WERI-Rb-1 (cell line): ENCODE results near the gene DNAJC30.

Experiments used
- DNase-seq: peaks from one replicate; pipeline ENCODE4 v3.0.0-alpha.2; 2020
- H3K27ac ChIP-seq: fragments of 250-450 bp; sonication (Bioruptor Pico); 2 replicates; pipeline ENCODE4 v1.5.1; 2020; ENCODE audit warnings: mild to moderate bottlenecking, moderate library complexity
- H3K27me3 ChIP-seq: fragments of 250-450 bp; sonication (Bioruptor Pico); 2 replicates; pipeline ENCODE4 v1.5.1; 2021; ENCODE audit warnings: mild to moderate bottlenecking, low read depth, moderate library complexity; ENCODE audit not compliant: insufficient read depth, severe bottlenecking
- H3K36me3 ChIP-seq: fragments of 250-450 bp; sonication (Bioruptor Pico); 2 replicates; pipeline ENCODE4 v1.5.1; 2020; ENCODE audit warnings: mild to moderate bottlenecking, moderate library complexity
- H3K4me3 ChIP-seq: 2 replicates; pipeline ENCODE4 v1.5.1; 2011; ENCODE audit warnings: low read depth, mild to moderate bottlenecking, control low read depth, low read length
- H3K9me3 ChIP-seq: fragments of 250-450 bp; sonication (Bioruptor Pico); 2 replicates; pipeline ENCODE4 v1.5.1; 2021; ENCODE audit warnings: mild to moderate bottlenecking, moderate library complexity; ENCODE audit not compliant: severe bottlenecking
- TF ChIP-seq, protein P1 (sequence below): IDR thresholded peaks from 2 replicates; pipeline ENCODE4 v1.5.1; 2011; ENCODE audit warnings: low read depth, mild to moderate bottlenecking, control low read depth, inconsistent platforms, low read length

Gene DNAJC30

DNA sequence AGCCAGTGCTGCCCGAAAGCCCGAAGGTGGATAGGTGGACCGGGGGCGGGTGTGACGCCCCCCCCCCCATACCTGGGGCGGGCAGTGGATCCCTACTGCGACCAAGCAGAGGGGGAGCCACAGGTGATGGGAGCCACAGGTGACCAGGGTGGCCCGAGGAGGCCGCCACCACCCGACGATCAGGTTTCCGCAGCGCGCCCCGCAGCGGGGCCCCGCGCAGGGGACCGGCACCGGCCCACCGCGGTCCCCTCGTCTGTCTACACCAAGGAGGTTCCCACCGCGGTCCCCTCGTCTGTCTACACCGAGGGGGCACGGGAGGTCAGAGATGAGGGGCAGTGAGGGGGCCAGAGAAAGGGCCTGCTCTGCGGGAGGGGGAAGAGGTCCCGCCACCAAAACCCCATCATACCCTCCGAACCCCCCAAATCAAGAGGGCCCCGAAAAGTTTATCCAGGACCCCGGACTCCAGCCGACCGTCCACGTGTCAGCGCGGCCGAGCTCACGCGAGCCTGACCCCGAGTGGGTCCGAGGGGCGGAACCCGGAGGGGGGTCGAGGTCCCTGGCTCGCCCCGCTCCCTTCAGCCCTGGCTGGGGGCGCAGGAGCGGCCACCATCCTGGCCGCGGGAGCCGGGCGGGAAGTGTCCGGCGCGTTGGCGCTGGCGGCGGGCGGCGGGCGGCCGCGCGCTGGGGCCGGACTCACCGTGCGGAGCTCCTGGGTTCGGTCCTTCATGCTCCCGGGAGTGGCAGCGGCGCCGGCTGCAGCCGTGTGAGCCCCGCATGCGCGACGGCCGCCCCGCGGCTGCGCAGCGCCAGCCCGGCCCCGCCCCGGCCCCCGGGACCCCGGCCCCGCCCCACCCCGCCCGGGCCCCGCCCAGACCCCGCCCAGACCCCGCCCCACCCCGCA, 35.9 kb upstream of the DNAJC30 start, which contains the start of gene STX1A:
Gene STX1A (minus strand): TSS at position 765 of the 901 bp plus-strand sequence. CDS start 38 bp downstream, at position 727.
- Histone ChIP-seq H3K36me3 (peaks cover 12% of the 10 kb centered on the region), H3K27me3 (no peaks in the 10 kb centered on the region), H3K4me3 (peak within 1 kb of the TSS; percentile 85), H3K9me3 (no peaks in the 10 kb centered on the region), H3K27ac (peak within 1 kb of the TSS; percentile 54)
- TF ChIP-seq, protein P1, sequence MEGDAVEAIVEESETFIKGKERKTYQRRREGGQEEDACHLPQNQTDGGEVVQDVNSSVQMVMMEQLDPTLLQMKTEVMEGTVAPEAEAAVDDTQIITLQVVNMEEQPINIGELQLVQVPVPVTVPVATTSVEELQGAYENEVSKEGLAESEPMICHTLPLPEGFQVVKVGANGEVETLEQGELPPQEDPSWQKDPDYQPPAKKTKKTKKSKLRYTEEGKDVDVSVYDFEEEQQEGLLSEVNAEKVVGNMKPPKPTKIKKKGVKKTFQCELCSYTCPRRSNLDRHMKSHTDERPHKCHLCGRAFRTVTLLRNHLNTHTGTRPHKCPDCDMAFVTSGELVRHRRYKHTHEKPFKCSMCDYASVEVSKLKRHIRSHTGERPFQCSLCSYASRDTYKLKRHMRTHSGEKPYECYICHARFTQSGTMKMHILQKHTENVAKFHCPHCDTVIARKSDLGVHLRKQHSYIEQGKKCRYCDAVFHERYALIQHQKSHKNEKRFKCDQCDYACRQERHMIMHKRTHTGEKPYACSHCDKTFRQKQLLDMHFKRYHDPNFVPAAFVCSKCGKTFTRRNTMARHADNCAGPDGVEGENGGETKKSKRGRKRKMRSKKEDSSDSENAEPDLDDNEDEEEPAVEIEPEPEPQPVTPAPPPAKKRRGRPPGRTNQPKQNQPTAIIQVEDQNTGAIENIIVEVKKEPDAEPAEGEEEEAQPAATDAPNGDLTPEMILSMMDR: no peak
- DNase-seq: peak; percentile 69

DNA sequence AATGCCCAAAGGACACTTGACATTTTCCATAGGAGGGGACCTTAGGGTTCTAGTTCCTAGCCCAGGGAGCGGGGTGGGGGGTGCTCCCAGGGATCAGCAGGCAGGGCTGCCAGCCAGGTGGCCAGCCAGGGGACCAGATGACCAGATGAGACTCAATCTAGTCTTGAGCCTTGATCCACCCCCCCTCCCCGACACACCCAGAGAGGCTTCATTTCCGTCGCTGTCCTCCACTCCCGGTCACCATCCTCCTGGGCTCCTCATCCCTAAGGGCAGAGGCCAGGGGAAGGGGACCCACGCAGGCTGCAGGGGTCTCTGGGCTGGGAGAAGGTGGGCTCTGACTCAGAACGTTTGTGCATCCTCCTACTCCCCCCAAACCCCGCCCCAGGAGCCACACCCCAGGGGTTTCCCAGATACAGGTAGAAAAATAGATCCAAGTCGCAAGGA, 35.2 kb upstream of the DNAJC30 start:
- no peak overlapping the region for H3K27ac ChIP-seq
- H3K9me3 ChIP-seq: no peaks in the 10 kb centered on the region
- peaks cover 14% of the 10 kb centered on the region for H3K36me3 ChIP-seq
- peak overlapping the region; percentile 85 for H3K4me3 ChIP-seq
- TF ChIP-seq, protein P1: no peak
- H3K27me3 ChIP-seq: no peaks in the 10 kb centered on the region
- peak; percentile 68 for DNase-seq

DNA sequence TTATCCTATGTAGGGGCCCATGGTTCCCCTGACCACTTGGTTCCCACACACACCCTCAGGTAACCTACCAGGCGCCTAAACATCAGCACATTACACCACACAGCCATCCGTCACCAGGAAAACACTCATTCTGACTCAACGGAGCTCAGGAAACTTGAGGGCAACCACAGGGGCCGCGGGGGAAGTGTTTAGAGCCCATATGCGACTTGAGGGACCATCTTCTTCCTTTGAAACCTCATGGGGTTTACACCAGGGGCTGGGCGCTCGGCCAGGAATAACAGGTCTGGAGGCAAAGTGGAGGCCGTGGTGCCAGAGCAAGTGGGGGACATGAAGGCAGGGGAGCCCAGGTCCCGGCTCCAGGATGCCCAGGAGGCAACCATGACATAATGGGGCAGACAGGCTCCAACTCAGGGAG, 34.7 kb upstream of the DNAJC30 start:
- no peaks in the 10 kb centered on the region for H3K9me3 ChIP-seq
- DNase-seq: no peak
- H3K27me3 ChIP-seq: no peaks in the 10 kb centered on the region
- TF ChIP-seq, protein P1: no peak
- peaks cover 17% of the 10 kb centered on the region for H3K36me3 ChIP-seq
- no peak overlapping the region for H3K27ac ChIP-seq
- H3K4me3 ChIP-seq: no peak overlapping the region; the same call in 1 of the 2 replicates

DNA sequence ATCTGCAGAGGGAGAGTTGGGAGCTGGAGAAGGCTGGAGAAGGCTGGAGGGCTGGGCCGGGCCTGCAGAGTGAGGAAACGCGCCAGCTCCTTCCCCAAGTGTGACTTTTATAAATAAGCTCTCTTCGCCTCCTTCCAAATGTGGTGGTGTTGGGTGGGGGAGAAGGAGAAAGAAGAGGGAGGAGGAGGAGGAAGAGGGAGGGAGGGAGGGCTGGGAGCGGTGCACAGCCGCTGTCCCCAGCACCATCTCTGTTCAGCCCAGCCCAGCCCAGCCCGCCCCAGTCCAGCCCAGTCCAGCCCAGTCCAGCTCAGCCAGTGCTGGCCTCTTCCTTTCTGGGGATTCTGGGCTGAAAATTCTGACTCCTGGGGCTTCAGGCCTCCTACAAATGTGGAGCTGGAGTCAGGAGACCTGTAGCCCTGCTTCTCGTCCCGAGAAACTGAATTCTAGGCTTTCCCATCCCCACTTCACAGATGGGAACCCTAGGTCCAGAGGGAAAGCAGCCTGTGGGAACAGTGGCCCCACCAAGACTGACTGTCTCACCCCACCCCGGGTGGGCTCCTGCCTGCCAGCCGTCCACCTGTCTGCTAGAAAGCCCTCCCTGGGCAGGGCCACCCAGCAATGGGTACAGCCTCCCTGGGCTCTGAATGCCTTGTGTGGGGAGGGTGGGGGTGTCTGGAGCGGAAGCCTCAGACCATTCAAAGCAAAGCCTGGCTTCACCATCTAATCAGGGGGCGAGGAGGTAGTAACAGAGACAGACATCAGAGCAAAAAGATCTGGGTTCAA, 34.0 kb upstream of the DNAJC30 start:
- TF ChIP-seq, protein P1: no peak
- Histone ChIP-seq H3K4me3 (no peak overlapping the region), H3K9me3 (no peaks in the 10 kb centered on the region), H3K27me3 (no peaks in the 10 kb centered on the region), H3K36me3 (peaks cover 17% of the 10 kb centered on the region), H3K27ac (peak overlapping the region; percentile 77)
- DNase-seq: no peak

DNA sequence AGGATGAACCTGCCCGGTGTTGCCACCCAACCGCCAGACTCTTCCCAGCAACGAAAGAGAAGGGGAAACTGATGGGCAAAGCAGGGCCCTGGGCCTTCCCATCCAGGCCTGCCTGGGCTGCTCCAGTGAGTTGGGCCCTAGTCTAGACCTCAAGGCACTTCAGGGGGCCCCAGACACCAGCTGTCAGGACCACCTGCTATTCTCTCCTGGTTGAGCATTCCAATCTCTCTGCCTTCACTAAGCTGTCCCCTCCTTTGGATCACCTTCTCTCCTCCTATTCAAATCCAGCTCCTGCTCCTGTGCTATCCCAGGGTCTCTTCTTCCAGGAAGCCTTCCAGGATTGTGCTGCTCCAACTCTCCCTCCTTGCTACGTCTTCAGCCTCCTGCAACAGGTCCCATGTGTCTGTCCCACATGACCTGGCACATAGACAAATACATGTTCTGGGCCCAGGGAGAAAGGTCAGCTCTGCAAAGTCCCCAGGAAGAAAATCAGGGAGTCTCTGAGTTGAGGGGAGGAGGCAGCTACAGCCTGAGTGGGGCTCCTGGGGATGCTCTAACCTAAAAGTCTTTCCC, 33.2 kb upstream of the DNAJC30 start:
- peak overlapping the region; percentile 77 for H3K27ac ChIP-seq
- TF ChIP-seq, protein P1: no peak

More for the DNA sequence above, 33.2 kb upstream of the DNAJC30 start:
- H3K27me3 ChIP-seq: no peaks in the 10 kb centered on the region
- H3K4me3 ChIP-seq: no peak overlapping the region
- peaks cover 17% of the 10 kb centered on the region for H3K36me3 ChIP-seq
- no peaks in the 10 kb centered on the region for H3K9me3 ChIP-seq
- no peak for DNase-seq
